NCI-H345 (cell line): ENCODE data around the gene CELF1.

Source experiments
- DNase-seq: peaks from one replicate; lab custom pipeline; 2025; lab: John Stamatoyannopoulos, UW

Gene CELF1

DNA sequence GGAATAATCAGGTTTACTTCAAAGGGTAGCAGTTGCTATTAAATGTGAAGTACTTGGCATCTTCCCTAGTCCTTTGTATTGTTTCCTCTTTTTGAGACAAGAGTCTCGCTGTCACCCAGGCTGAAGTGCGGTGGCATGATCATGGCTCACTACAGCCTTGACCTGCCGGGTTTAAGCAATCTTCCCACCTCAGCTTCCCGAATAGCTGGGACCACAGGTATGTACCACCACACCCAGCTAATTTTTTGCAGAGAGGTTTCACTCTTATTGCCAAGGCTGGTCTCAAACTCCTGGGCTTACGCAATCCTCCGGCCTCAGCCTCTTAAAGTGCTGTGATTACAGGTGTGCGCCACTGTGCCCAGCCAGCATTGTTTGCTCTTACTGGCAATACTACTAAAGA, 67.8 kb downstream of the CELF1 start:
- DNase-seq: no peak

DNA sequence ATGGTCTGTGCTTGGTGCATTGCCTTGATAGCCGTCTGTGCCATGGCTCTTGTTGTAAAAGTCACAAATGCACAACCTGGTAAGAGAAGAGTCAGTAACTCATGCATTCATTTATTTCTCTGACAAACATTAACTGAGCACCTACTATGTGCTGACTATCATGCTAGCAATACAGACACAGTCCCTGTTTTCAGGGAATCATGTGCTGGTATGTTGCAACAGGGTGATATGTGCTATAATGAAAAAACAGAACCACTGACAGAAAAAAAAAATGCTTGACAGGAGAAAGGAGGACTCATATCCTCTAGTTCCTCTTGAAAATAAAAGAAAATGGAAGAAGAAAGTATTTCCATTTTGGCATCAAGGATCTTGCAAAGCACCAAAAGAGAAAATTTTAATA, 69.5 kb downstream of the CELF1 start:
- DNase-seq: no peak

GRCh38 chr11:47480762-47481161, 72.2 kb downstream of the CELF1 start:
- DNase-seq: no peak

DNA sequence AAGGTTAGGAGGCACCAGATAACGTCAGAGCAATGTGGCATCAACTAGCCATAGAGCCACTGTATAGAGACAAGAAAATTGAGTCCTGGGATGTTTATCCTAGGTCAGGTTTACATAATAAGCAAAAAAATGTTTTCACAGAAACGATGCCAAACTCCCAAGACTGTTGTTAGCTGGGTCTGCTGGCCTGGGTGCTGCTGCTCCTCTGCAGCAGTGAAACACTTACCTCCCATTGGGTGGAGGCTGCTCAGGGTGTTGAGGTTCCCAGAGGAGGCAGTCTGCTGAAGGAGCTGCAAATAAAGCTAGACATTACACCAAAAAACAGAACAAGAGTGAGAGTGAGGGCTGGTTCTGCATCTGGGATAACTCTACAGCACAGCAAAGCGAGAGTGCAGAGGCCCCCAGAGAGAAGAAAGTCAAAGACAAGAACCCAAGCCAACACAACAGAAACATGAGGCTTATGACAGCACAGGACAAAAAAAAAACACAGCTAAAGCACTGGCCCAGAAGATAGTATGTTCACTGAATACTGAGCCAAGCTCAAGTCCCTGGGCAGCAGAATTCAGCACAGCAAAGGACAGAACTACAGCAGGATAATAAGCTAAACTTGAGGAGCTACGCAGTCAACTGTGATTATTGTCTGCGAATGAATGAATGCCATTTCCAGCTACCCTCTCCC, 74.1 kb downstream of the CELF1 start:
- no peak for DNase-seq

DNA sequence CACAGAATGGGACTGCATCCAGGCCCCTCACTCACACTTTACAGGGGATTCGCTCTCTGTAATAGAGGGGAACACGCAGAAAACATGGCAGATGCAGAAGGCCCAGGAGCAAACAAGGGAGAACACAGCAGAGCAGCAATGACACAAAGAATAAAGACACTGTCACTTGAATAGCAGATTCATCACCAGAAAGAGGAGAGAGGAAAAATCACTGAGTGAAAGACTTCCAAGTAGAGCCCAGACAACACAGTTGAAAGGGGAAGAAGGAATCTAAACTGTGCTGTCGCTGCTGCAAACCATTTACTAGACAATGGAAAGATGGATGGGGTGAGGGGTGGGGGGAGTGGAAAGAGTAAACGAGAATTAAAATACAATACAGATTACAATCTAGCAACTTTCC, 75.2 kb downstream of the CELF1 start:
- no peak for DNase-seq

- no peak for DNase-seq
These were observed 75.6 kb downstream of the CELF1 start for GRCh38 chr11:47477323-47477722.

- no peak for DNase-seq
These were observed 82.3 kb downstream of the CELF1 start for GRCh38 chr11:47470671-47471070.

DNA sequence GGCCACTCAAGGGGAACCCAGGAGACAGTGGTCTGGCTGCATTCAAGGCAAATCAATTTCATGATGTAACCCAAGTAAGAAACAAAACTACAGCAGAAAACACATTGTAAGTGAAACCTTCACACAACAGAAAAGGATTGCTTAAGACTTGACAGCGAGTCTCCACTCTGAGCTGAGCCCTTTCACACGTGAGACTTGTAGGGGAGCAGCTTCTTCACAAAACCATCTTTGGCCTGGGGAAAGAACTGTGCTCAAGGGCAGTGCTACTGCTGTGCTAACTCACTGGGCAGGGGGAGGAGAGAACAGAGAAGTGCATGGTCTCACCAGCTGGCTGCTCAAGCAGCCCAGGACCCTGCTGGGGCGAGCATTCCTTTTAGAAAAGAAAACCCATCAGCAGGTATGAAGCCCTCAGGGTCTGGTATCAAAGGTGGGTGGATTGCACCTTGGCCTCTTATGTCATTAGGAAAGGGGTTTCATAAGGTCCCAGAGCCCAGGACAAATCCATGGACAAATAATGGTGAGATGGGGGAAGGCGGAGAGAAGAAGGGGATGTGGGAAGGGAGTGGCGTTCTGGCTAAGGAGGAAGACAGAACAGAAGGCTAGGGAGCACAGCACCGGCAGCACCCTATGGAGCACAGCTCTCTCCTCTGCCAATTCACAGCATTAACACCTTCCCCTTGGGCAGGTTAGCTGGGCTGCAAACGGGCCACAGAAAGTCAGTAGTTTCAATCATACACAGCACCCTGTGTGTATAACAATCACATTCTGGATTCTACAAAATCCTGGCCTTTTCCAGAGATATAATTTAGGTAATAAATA, 83.4 kb downstream of the CELF1 start:
- DNase-seq: peak; percentile 1

DNA sequence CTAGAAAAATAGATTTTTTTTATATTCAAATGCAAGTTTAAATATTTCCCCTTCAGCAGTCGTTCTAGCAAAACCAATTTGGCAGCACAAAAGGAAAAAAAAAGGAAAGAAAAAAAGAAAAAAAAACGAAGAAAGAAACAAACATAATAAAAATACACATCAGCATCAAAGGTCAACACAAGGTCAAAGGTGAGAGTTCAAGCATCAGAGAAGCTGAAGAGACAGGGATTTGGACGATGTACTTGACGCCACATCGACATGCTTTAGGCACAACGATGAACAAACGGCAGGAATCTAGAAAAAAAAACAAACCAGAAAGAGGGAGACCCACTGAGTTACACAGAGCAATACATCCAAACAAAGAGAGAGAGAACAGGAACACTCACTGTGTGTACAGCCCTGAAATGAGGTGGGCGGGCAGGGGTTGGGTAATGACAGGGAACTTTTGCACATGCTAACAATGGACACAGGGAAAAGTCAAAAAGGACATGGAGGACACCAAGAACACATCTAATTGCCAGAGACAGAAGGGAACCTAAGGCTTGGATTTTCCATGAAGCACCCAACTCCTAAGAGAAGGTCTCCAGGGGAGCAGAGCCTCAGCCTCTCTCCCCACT, 84.2 kb downstream of the CELF1 start:
- DNase-seq: peak; percentile 32

GRCh38 chr11:47467357-47467756, 85.6 kb downstream of the CELF1 start:
- peak; percentile 91 for DNase-seq

DNA sequence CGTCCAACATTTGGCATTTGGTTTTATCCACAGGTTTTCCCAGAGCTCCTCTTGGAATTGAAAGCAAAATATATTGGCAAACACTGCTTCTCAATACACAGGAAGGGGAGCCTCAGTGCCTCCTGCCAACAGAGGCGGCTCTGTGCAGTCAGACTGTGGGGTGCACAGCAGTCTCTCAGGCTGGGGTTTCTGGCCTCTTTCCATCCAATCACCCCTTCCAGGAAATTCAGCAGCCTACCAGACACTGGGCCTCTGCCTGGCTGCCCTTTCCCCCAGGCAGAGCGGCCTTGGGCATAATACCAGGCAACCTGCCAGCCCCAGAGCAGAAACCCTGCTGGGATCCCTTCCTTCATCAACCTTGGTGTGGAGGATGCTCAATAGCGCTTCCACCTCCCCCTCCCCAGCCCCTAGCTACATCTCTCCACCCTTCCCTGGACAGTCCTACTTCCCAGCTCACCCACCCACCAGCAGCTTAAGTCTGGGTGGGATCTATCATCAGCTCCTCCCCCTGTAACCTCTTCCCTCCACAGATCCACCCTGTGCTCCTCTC, 86.2 kb downstream of the CELF1 start:
- DNase-seq: peak; percentile 84

DNA sequence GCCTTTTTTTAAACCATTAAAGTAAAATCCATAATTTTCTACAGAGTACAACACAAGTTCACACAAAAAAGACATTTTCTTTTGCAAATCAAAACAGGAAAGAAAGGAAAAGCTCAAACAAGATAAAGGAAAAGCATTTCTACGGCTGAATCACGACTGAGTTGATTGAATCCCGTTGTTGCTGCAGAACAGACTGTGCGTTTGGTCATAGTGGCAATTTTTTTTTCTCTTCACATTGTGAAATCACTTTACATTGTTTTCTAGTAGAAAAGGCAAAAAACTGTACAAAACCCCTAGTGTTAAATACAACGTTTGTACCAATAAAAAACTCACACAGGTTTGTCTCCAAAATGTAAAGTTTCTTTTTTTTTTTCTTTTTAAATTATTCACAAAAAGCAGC, 86.7 kb downstream of the CELF1 start:
- no peak for DNase-seq

DNA sequence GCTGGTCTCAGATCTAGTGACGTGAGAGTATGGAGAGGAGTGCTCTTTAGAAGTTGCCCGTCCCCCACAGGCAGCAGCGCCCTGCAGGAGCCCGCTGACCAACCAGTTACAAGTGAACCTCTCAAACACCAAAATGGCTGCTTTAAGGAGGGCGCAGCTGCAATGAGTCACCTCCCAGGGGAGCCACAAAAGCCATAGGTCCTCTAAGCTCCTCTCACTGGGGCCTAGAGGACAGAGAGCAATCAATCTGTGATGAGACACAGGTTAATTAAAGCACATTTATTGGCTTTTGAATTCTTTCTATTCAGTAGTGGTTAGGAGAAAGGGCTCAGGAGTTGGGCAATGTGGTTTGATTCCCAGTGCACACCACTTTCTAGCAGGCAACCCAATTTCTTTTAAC, 88.4 kb downstream of the CELF1 start:
- peak; percentile 84 for DNase-seq

DNA sequence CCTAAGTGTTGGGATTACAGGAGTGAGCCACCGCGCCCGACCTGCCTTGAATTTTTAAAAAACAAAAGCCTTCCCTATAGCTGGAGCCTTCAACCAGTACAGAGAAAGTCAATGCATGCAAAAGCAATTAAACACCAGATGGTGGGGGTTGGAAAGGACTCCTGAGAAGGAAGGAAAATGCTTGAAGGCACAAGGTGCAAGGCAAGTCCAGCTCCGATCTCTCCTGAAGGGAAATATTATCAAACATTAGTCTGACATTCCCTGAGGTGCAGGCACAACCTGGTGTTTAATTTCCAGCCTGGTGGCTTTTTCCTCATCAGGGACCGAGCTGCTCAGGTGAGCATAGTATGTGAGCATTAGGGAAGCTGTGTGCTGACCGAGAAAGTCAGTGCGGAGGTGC, 91.1 kb downstream of the CELF1 start:
- no peak for DNase-seq

DNA sequence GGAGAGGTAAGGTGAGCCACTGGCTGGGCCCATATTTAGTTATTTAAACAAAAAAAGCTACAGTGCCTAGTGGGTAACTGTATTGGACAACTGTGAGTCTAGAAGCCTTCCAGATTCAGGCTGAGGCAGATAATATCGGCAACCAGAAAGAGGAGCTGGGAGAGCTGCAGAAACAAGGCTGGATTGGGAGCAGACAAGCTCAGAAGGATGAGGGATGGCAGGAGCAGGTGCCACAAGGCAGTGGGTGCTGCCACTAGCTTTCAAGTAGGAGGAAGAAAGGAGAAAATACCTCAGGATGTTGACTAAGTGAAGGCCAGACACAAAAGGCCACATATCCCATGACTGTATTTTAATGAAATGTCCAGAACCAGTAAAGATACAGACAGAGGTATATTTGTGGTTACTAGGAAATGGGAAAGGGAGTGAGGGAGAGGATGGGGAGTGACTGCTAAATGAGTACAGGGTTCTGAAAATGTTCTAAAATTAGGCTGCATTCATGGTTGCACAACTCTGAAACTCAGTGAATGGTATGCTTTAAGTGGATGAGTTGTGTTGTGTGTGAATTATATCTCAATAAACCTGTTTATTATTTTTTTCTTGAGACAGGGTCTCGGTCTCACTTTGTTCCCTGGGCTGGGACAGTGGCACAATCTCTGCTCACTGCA, 92.2 kb downstream of the CELF1 start:
- no peak for DNase-seq

DNA sequence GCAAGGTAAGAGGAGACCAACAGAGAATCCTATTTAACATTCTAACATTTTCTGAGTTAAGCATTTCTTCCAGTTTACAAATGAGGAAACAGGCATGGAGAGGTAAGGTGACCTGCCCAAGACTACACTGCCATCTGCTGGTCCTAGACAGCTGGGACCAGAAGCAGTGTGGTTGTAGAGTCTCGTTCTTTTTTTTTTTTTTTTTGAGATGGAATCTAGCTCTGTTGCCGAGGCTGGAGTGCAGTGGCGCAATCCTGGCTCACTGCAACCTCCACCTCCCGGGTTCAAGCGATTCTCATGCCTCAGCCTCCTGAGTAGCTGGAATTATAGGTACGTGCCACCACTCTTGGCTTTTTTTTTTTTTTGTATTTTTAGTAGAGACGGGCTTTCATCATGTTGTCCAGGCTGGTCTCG, 98.7 kb downstream of the CELF1 start:
- DNase-seq: peak; percentile 73

- no peak for DNase-seq
These were observed 99.6 kb downstream of the CELF1 start for GRCh38 chr11:47453365-47453764.

DNA sequence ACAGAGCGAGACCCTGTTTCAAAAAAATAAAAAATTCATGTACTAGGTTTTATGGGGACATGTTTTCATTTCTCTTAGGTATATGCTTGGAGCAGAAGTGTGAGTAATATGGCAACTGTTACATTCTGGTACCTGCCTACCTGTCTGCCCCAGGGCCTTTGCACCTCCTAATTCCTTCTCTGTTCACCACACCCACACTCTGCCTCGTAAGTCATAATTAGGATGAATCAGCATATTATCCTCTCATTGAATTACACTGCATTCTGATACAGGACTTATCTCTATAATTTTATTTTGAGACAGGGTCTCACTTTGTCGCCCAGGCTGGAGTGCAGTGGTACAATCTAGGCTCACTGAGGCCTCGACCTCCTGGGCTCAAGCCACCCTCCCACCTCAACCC, 100.9 kb downstream of the CELF1 start:
- no peak for DNase-seq

- no peak for DNase-seq
These were observed 101.5 kb downstream of the CELF1 start for GRCh38 chr11:47451436-47451835.

DNA sequence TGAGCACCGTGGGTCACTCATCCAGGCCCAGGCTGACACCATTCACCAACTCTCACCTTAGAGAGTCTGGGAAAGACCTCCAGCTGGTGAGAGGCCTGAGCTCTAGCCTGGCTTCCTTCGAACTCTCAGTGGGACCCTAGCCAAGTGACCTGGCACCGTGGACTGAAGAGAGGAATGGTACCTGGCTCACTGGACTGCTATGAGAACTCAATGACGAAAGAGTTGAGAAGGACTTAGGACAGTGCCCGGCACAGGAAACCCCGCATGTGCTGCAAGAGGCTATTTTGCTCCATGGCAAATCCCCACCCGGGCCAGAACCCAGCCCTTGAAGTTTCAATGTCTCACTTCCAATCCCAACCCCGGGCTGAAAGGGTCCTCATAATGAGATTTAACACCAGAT, 103.4 kb downstream of the CELF1 start:
- DNase-seq: no peak

GRCh38 chr11:47448566-47449427, 104.1 kb downstream of the CELF1 start, which contains the start of gene RAPSN:
TSS of gene RAPSN (minus strand) at chr11:47449136. CDS start at chr11:47448964, 172 bp downstream.
- no peak for DNase-seq
